ENCODE measurements around the gene PPM1A.

Gene PPM1A

DNA sequence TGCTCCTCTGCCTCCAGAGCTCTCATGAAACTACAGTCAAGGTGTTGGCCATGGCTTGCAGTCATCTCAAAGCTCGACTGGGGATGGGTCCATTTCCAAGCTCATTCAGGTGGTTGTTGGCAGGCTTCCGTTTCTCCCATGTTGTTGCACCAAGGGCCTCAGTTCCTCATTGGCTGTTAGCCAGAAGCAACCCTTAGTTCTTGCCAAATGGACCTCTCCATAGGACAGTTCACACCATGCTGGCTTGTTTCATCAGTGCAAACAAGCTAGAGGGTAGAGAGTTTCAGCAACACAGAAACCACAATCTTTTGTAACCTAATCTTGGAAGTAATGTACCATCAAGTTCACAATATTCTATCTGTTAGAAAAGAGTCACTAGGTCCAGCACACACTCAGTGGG, 22.7 kb upstream of the PPM1A start:
- DNase-seq (ENCODE audit: low spot score), result no peak

DNA sequence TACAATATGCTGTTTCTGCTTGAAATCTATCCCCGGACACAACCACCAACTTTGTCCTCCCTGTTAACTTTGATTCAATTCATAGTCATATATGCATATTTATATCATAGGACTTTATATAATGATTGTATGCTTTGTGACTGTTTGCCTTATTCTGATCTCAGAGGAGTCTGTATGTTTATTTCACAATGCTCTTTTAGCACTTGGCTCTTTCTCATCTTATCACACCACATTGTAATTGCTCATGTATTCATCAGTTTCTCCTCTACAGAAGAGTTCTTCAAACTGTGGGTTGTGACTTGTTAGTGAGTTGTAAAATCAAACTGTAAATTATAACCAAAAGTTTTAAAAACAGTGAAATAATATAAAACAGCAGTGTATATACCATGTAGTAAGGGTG, 21.7 kb upstream of the PPM1A start:
- DNase-seq (ENCODE audit: low spot score), result no peak

DNA sequence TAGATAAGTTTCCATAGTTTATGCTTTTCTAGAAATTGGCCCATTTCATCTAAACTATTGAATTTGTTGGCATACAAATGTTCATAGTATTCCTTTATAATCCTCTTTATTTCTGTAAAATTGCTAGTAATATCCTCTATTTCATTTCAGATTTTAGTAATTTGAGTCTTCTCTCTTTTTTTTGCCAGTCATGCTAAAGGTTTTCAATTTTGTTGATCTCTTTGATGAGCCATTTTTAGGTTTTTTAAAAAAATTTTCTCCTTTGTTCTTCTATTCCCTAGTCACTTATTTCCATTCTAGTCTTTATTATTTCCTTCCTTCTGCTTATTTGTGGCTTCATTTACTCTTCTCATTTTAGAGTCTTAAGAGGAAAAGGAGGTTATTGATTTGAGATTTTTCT, 19.4 kb upstream of the PPM1A start:
- DNase-seq (ENCODE audit: low spot score), result no peak

DNA sequence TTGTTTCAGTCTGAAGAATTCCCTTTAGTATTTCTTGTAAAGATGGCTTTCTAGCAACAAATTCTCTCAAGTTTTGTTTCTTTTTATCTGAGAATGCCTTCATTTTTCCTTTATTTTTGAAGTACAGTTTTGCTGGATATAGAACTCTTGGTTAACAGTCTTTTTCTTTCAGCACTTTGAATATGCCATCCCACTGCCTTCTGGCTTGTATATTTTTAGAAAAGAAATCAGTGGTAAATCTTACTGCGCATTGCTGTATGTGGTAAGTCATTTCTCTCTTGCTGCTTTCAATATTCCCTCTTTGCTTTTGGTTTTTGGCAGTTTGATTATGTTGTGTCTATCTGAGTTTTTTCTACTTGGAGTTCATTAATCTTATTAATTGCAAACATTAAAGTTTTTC, 16.8 kb upstream of the PPM1A start:
- DNase-seq (ENCODE audit: low spot score), result no peak

DNA sequence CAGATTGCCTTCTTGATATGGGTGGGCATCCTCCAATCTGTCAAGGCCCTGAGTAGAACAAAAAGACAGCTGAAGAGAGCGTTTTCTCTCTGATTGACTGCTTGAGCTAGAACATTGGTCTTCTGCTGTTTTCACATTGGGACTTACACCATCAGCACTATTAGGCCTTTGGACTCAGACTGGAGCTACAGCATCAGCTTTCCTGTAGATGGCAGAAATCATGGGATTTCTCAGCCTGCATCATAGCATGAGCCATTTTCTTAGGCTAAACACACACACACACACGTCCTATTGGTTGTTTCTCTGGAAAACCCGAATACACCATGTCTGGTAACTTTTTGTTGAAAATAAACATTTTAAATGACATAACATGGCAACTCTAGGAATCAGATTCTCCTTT, 15.8 kb upstream of the PPM1A start:
- DNase-seq (ENCODE audit: low spot score), result no peak

DNA sequence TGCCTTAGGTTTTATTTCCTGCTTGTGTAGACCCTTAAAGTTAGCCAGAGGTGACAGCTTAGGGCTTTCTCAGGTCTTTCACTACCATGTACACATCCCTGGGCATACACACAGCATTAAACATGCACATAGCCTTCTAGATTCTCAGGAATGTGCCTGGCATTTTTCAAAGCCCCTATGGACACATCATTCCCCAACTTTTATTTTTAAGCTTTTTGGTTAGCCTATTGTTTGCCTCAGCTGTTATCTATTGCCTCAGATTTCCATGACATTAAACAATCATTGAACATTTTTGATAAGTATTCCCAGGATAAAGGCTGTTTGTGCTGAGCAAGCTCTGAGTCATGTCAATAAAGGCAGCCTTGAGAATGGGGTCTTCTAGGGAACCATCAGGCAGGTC, 15.1 kb upstream of the PPM1A start:
- no peak for DNase-seq (ENCODE audit: low spot score)

DNA sequence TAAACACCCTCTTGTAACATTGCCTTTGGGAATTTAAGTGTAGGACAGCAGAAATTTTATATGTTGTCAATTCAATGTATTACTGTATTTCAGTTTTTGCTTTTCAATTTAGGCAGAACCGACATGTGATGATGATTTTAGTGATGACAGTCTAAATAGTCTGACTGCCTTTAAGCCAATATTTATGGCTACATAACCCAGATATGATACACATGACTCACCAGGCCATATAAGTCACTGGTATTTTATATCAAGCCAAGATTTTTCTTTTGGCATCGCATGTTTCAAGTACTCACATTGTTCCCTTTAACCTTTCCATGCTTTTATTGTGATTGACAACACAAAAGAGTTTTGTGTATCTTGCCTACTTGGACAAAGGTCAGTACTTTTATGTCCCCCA, 13.6 kb upstream of the PPM1A start:
- no peak for DNase-seq (ENCODE audit: low spot score)

DNA sequence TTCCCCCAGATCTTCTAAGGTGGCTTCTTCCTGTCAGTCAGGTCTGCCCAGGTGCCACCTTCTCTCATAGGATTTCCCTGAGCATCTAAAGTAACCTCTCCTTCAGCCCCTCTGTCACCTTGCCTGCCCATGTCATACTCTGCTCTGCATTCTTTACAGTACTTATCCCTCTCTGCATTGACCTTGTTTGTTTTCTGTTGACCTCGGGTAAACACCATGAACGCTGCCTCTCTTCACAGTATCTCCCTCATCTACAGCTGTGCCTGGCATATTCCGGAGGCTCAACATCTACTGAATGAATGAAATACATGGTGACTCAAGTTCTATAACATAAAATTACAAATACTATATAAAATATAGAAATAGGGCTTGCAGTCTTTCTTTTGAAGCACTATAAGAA, 10.1 kb upstream of the PPM1A start:
- DNase-seq (ENCODE audit: low spot score), result no peak

DNA sequence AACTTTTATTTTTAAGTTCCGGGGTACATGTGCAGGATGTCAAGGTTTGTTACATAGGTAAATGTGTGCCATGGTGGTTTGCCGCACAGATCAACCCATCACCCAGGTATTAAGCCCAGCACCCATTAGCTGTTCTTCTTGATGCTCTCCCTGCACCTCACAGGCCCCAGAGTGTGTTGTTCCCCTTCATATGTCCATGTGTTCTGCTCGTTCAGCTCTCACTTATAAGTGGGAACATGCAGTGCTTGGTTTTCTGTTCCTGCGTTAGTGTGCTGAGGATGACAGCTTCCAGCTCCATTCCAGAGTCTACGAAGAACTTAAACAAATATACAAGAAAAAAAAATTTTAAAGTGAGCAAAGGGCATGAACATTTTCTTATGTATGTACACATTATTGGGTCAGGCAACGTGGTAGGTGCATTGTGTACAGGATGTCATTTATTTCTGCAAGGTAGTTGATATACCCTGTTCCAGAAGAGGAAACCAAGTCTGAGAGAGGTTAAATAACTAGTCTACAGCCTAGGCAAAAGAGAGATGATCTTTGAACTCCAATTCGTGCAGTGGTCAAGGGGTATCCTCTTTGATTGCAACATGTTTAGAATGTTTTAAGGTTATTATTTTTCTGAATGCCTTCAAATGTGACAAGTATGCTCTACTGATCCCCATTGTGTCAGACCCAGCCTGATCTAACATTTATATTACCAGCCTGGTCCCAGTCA, 8.7 kb upstream of the PPM1A start:
- DNase-seq (ENCODE audit: low spot score), result no peak

DNA sequence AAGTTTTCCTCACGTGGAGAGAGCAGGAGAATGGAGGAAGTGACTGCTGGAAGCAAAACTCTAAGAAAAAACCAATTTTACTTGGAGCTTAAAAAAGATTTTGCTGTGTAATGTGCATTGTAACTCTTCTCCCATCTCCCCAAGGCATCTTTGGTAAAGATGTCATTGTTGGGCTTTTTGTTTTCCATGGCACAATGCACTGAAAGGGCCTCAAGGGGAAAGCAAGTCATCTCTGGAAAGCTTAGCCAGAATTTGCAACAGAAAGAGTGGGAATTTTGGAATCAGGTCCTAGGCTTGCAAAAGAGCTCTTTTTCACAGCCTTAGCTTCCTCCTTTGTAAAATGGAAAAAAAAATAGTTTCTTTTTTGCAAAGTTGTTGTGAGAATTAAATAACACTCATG, 7.9 kb upstream of the PPM1A start:
- DNase-seq (ENCODE audit: low spot score), result no peak

DNA sequence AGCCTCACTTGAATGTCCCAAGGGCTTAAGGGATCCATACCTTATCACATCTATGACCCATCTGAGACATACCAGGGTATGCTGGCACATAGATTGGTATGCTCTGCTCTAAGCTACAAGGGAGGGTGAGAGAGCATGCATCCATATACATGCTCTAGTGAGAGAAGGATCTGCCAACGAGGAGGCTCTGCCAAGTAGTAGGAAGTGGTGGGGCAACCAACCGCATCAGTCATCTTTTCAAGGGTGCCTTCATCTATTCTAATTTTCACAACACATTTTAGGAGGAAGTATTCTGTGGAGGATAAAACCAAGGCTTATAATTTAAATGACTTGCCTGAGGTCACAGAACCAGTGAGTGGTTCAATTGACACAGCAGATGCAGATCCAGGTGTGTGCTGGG, 6.6 kb upstream of the PPM1A start:
- no peak for DNase-seq (ENCODE audit: low spot score)

DNA sequence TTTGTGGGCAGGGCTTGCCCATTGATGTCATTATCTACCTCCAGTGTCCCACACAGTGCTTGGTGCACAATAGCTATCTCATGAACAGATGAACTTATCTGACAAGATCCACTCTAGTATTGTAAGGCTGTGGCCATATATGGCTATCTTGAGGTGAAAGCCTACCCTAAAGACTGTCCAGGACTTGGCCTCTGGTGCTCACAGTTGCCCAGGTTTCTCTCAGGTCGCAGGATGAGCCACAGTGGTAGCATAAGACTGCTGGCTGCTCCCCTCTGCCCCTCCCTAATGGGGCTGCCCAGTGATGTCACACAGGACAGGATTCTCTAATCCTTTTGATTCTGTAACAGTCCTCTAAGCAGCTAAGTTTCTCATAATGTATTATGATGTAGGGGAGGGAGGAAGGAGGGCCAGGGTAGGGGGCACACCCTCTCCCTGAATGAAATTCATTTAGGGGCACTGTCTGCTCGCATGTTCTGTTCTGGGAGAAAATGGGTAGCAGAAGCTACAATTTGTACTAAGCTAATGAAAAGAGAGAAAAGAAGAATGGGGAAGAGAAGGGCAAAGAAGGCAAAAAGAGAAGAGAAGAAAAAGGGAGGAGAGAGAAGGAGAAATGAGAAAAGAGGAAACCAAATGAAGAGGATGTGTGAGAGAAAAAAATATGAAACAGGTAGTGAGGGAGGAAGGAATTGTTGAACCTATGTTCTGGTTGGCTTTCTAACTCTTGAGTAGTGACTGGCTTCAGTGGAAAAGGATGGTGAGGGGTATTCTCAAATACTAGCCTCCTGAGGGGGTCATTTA, 3.4 kb upstream of the PPM1A start:
- DNase-seq (ENCODE audit: low spot score), result no peak

DNA sequence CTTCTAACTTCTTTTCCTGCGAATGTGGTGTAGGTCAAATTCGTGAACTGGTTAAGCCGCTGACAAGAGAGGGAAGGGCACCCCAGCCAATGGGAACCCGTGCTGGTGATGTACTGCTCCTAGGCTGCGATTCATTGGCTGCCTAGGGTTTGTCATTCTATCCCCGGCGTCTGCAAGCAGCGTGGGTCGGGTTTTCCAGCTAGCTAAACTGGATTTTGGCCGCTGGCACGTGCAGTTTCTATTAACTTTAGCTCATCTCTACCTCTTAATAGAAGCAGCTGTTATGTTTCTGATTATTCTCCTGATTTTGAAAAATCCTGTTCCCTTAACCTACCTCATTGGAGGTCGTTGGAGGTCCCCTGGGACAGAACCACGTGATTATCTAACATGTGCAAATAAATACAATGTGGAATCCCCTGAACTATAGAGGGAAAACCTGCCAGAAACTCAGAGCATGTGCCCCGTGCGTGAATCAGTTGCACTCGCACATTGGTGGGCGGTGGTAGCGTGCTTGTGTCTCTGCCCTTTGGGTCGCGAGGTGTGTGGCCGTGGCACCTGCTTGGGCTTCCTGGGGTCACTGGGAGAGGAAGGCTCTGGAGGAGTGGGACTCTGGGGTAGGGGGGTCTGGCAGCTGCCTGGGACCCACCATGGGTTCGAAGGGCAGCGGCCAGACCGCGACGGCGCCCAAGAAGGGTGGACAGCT, 876 bp upstream of the PPM1A start:
- DNase-seq (ENCODE audit: low spot score), result peak; percentile 88

DNA sequence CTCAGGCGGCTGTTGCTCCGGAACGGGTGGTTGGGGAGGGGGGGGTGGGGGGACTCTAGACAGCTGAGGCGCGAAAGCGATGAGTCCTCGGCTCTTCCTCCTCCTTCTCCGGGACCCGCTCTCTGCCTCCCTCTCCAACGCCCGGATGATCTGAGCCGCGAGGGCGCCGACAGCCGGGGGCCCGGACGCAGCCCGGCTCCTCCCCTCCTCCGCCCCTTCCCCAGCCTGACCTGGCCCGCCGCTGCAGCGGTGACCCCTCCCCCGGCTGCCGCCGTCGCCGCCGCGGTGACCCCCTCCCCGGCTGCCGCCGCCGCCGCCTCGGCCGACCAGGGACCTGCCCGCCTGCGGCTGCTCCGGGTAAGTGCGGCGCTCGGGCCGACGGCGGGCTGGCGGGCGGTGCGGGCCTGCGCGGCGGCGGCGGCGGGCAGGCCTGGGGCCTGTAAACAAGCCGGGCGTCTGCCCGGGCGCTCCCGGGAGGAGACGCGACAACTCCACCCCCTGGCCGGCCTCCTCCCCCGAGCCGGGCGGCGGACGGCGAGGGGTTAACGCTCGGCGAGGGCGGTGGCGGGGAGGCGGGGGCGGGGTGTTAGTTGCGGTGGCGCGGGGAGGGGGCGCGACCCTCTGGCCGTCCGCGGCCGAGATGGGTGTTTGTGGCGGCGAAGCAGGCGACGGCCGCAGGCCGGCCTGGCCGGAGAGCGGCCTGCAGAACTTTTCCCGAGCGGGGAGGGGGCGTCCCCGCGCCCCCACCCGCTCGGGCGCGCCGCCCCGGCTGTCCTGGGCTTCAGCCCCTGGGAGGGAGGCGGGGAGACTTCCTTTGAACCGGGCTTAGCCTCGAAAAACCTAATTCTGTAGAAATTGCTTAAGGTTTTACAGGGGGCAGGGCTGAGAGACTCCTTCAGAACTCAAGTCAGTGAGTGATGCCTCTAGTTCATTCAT, 568 bp downstream of the PPM1A start:
- DNase-seq (ENCODE audit: low spot score), result peak; percentile 68

DNA sequence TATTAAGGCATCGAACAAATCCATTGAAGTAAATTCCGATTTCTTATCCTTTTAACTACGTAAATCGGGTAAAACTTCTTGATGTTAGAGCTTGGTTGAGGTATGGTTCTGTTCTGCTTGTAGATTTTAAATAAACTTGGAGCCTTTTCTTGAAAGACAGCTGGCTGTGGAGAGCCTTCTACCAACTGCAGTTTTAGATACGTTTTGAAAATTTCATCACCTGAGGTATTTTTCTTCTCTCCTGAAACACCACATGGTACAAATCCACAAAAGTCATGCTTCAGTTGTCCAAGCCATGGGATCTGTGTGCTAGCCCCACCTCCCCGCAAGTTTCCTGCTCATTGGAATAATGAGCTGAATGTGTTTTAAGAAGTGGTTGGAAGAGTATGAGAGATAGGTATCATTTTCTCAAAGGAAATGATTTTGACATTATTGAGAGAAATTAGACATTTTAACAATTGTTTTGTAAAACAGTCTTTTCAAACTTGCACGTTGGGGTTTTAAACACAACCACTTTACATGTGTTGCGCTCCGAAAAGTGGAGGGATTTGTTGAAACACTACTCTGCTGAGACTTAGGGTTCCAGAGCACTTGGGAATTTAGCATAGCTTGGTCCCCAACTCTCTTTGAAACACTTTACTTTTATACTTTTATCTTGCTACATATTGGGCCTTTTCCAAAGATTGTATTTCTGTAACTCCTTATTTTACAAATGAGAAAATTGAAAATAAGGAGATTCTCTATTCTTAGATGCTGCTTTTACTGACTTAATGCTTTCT, 1.4 kb downstream of the PPM1A start:
- DNase-seq (ENCODE audit: low spot score), result no peak

DNA sequence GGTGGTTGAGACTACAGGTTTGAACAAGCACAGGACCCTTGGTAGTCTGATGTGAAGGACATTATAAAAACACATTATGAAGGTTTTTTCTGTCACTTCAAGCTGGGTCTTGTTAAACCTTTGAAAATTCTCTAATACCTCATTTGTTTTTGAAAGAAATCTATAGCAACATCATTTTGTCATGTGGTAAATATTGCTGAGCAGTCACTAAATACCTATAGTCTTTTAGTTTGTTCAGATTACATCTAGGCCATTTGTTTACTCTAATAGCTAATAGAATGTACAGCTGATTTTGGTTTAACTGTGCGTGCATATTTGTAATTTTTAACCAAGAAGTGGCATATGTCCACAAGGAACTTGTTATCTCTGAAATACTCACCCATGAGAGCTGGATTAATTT, 2.9 kb downstream of the PPM1A start:
- no peak for DNase-seq (ENCODE audit: low spot score)

DNA sequence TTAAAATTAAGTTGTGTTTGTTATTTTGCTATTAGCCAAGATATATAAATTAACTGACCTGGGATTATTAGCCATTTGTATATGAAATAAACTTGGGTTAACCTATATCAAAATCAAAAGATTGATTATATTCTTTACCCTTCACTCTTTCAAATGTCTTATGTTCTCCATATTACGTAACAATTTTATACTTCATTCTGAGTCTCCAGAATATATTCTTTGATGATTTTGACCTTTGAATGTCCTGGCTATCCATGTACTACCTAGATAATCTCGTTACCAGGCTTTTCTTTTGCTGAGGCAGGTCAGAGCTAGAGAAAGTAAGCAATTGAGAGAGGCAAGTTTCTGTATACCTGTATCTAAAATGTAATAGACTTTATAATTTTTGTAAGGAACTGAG, 3.6 kb downstream of the PPM1A start:
- DNase-seq (ENCODE audit: low spot score), result no peak

DNA sequence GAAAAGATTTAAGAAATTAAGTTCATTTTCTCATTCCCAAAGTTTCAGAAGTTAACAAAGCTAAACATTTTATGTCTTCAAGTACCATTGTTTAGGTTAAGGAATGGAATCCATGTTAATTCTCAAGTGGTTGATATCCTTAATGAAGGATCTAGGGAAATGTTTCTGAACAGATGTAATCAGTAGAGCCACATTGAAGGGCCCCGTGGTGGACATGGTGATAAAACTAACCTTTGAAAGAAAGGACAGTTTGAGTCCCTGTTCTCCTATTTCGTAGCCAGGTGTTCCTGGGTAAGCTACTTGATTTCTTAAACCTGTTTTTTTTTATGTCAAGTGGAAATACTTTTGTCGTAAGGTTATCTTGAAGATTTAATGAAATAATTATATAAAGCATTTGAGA, 4.6 kb downstream of the PPM1A start:
- DNase-seq (ENCODE audit: low spot score), result no peak

DNA sequence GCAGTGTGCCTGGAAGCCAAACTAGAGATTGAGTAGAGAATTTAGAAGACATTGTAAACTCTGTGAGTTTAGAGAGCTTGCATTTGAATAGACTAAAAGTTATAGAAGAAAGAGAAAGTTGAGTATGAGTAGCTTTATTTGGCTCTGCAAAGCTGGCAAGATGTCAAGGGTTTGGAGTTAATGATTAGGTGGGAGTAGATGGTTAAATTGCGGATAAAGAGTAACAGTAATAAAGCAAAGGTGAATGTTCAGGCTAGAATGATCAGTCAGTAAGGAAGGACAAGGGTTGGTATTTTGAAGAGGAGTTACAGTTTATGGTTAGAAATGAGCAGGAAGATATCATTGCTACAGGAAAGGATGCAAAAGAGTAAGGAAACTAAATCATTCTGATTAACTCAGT, 5.2 kb downstream of the PPM1A start:
- no peak for DNase-seq (ENCODE audit: low spot score)

DNA sequence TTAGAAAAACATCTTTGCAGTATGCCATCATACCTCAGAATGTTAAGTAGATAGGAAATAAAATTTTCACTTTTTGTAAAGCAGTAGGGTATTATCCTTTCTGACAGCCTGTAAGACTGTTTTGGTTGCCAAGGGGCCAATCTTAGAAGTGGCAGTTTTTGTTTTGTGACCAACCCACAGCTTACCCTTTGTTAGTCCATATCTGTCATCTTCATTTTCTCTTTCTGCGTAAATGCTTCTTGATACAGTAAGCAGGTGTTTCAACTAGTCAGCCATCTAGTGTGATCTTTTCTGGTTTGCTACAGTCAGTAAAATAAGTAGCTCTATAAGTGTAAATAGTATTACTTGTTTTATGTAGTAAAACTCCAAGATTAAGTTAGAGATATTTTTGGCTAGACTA, 8.8 kb downstream of the PPM1A start:
- no peak for DNase-seq (ENCODE audit: low spot score)

DNA sequence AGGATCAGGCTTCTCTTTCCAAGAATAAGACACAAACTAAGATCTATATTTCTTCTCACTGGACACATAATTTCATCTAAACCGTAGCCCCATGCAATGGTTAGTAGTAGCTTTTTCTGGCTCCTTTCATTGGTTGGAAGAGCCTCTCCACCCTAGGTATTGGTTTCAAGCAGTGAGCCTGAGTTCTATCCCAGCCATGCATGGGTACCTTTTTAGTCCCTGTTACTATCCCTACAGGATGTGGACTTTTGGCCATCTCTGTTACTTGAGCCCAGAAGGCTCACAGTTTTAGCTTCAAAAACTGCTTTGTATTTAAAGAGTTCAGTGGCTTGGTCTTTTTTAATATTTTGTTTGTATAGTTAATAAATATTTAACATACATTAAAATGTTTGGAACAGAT, 16.1 kb downstream of the PPM1A start:
- no peak for DNase-seq (ENCODE audit: low spot score)

Measured in CD4-positive, alpha-beta T cell treated with Interleukin-2 at 100 ng/mL for 4 hours (primary cell).